ENCODE data around the gene FANCD2.

The FANCD2 gene

DNA sequence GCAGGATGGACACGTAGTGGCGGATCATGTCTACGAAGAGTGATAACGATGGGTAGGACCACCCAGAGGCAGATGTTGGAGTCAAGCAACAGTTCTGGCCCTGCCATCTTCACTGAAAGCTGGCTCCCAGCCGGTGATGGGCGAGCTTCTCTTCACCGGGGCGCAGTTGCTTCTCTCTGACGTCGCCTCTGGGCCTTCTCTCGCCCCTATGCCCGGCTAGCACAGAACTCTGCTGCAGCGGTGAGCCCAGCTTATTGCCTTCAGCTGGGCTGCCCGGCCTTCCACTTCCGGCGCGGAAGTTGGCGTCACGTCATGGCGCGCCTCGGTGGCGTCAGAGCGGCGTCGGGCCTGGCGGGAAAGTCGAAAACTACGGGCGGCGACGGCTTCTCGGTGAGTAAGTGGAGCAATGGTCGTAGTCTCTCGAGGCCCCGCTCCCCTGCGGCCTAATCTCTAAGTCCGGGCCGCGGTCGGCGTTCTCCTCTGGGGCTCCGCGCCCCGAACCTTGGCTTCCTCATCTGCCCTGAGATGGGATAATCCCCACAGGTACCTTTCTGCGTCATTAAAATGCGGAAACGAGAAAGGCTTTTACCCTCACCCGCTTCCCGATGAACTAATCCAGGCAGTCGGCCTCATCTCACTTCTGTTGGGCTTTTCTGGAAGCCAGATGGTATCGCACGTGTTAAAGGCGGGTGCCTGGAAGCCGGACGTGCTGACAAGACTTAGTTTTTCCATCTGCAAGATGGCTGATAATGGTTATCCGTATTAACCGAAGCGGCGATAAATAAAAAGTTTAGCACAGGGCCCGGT lies at the start of gene FANCD2:
Gene FANCD2 (plus strand): TSS at position 354 of the 807 bp plus-strand sequence. CDS start 2,221 bp downstream, outside the sequence.
- intact Hi-C loops (cut with micrococcal nuclease) = loop anchor here (1.0 to 10.0 kb wide), 4 partner anchors 17 to 91 kb away; partner anchors contain the start of genes BRK1 and CRELD1
- Mint-ChIP-seq H3K4me1 (ENCODE audit: low read depth) (peaks cover 32% of the 10 kb centered on the region), H3K27ac (peak within 1 kb of the TSS; percentile 95), H3K36me3 (ENCODE audit: low read depth) (peaks cover 39% of the 10 kb centered on the region), H3K4me3 (peak within 1 kb of the TSS; percentile 89), H3K9me3 (no peaks in the 10 kb centered on the region), H3K27me3 (no peaks in the 10 kb centered on the region)

DNA sequence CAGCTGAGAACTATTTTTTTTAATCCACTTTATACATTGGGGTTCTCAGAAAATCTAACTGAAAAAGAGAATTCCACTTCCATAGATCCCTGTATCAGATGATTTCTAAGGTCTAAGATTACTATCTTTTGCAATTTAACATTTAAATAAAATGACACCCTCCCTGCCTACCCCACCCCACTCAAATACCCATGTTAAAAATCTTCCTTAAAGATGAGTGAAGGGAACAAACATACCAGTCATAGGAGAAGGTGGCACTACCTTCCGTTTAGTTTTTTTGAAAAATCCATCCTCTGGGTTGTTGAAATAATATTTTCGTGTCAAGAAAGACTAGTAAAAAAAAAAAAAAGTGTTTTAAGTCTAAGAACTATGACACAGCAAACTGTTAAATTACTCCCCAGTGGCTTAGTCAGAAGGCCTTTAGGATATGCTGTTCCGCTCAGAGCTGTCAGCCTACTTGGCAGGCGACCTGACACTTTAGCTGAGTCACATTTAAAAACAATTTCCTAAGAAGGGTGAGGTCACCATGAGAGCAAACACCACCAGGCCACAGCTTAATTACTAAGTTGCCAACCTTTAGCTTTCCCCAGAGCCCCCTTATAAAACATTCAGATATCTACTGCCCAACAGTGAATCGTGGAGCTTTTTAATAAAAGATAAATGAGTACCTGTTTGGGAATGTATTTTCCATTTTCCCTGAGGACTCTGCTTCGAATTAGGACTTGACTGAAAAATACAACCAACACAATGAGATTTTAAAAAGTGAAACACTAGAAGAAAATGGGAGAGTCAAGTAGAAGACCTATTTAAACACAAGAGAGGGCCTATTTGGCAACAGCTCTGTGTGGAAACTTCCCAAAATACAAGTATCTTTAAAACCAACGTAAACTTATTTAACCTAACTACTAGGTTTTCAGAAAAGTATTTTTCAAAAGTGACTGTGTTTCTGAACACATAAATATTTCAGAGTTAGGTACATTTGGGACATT lies 49.2 kb upstream of the FANCD2 start:
- H3K9me3 Mint-ChIP-seq = no peaks in the 10 kb centered on the region
- H3K36me3 Mint-ChIP-seq (ENCODE audit: low read depth) = peaks cover 73% of the 10 kb centered on the region
- peak overlapping the region; percentile 57 for H3K4me3 Mint-ChIP-seq
- H3K4me1 Mint-ChIP-seq (ENCODE audit: low read depth) = peaks cover 47% of the 10 kb centered on the region
- intact Hi-C loops (cut with micrococcal nuclease) = no loop called here
- H3K27ac Mint-ChIP-seq = peak overlapping the region; percentile 94
- no peaks in the 10 kb centered on the region for H3K27me3 Mint-ChIP-seq

DNA sequence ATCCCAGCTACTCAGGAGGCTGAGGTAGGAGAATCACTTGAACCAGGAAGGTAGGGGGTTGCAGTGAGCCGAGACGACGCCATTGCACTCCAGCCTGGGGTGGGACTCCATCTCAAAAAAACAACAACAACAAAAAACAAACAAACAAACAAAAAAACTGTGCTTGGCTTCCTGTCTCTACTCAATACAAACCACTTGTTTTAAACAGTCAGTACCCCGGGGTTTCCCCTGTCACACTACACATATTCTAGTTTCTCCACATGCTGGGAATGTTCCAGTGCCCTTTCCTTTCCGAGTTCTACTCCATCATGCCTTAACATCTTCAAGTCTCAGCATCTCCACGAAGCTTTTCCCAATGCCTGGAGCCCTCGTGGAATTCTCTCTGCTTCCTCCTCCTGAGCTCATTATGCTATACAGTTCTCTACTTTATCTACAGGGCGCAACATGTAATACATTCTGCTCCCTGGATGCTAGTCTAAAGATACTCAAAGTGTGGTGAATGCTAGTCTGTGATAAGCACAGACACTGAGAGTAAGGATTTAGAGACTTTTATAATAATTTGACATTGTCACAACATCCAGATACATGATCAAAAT lies 47.4 kb upstream of the FANCD2 start:
- peaks cover 67% of the 10 kb centered on the region for H3K36me3 Mint-ChIP-seq (ENCODE audit: low read depth)
- intact Hi-C loops (cut with micrococcal nuclease) = no loop called here
- peak overlapping the region; percentile 94 for H3K27ac Mint-ChIP-seq

DNA sequence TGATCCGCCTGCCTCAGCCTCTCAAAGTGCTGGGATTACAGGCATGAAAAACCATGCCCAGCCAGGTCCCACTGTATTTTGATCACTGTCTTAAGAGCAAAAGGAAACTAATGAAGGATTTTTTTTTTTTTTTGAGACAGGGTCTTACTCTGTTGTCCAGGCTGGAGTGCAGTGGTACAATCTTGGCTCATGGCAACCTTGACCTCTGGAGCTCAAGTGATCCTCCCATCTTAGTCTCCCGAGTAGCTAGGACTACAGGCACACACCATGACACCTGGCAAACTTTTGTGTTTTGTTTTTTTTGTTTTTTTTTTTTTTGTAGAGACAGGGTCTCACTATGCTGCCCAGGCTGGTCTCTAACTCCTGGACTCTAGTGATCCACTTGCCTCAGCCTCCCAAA lies 46.0 kb upstream of the FANCD2 start:
- H3K4me1 Mint-ChIP-seq (ENCODE audit: low read depth) = peaks cover 59% of the 10 kb centered on the region
- H3K27me3 Mint-ChIP-seq = no peaks in the 10 kb centered on the region

More for the DNA sequence above, 47.4 kb upstream of the FANCD2 start:
- H3K27me3 Mint-ChIP-seq = no peaks in the 10 kb centered on the region
- H3K4me1 Mint-ChIP-seq (ENCODE audit: low read depth) = peaks cover 57% of the 10 kb centered on the region
- H3K4me3 Mint-ChIP-seq = no peak overlapping the region
- H3K9me3 Mint-ChIP-seq = no peaks in the 10 kb centered on the region

DNA sequence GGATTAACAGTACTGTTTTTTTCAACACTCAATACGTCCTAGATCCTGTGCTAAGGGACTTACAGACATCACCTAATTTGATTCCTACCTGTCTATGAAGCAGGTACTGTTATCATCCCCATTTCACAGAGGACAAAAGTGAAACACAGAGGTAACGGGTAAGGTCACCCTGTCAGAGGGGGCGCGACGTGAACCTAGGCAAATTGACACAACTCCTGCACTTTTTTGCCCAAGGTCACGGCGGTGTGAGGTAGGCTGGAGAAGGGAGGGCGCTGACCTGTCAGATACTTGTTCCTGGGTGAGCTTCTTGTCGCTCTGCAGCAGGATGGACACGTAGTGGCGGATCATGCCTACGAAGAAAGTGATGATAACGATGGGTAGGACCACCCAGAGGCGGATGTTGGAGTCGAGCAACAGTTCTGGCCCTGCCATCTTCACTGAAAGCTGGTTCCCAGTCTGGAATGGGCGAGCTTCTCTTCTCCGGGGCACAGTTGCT lies 40.0 kb upstream of the FANCD2 start:
- intact Hi-C loops (cut with micrococcal nuclease) = no loop called here
- Mint-ChIP-seq H3K4me1 (ENCODE audit: low read depth) (peaks cover 24% of the 10 kb centered on the region), H3K27ac (peak overlapping the region; percentile 96), H3K4me3 (peak overlapping the region; percentile 90), H3K9me3 (no peaks in the 10 kb centered on the region), H3K27me3 (no peaks in the 10 kb centered on the region), H3K36me3 (ENCODE audit: low read depth) (peaks cover 56% of the 10 kb centered on the region)

More for the DNA sequence above, 46.0 kb upstream of the FANCD2 start:
- H3K4me3 Mint-ChIP-seq = no peak overlapping the region
- peaks cover 61% of the 10 kb centered on the region for H3K36me3 Mint-ChIP-seq (ENCODE audit: low read depth)
- H3K9me3 Mint-ChIP-seq = no peaks in the 10 kb centered on the region
- H3K27ac Mint-ChIP-seq = peak overlapping the region; percentile 94
- intact Hi-C loops (cut with micrococcal nuclease) = no loop called here

DNA sequence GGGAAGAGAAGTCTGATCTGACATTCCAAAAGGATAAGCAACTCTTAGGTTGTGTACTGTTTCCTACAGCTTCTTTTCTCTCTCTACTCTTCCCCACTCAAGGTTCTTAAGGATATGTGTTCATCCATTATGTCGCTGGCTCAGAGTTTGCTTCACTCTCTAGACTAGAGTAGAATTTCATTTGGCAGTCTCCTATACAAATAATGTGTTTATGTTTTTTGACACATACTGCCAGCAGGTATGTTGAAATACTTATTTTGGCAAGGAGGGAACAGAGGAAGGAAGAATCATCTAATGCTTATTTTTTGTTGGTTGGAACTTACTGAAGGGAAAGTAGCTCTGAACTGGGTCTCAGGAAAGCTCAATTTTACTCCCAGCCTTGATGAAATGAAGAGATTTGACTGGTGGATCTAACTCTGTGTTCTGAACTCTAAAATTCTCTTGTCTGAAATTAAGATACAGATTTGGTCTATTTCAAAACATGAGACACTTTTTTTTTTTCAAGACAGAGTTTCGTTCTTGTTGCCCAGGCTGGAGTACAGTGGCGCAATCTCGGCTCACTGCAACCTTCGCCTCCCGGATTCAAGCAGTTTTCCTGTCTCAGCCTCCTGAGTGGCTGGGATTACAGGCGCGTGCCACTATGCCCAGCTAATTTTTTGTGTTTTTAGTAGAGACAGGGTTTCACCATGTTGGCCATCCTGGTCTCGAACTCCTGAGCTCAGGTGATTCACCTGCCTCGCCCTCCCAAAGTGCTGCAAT lies 32.0 kb upstream of the FANCD2 start:
- intact Hi-C loops (cut with micrococcal nuclease) = no loop called here
- H3K9me3 Mint-ChIP-seq = no peaks in the 10 kb centered on the region
- H3K27ac Mint-ChIP-seq = no peak overlapping the region
- H3K4me3 Mint-ChIP-seq = no peak overlapping the region
- no peaks in the 10 kb centered on the region for H3K27me3 Mint-ChIP-seq
- H3K4me1 Mint-ChIP-seq (ENCODE audit: low read depth) = peaks cover 13% of the 10 kb centered on the region
- peaks cover 53% of the 10 kb centered on the region for H3K36me3 Mint-ChIP-seq (ENCODE audit: low read depth)

DNA sequence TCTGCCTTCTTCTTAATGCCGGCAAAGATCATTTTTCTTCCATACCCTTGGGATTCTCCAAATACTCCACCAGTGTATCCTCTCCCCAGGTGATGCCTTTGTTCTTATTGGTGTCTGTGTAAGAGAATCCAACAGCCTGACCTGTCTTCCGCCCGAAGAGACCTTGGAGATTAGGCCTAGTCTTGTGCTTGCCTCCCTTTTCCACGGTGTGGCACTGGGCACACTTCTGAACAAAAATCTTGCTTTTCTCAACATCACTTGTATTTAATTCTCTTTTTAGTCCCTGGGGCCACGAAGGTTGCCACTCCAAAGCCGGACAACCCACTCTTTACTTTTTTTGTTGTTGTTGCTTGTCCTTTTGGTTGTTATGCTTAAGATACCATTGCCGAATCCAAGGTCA lies 25.6 kb upstream of the FANCD2 start:
- intact Hi-C loops (cut with micrococcal nuclease) = no loop called here
- H3K36me3 Mint-ChIP-seq (ENCODE audit: low read depth) = peaks cover 73% of the 10 kb centered on the region
- H3K9me3 Mint-ChIP-seq = no peaks in the 10 kb centered on the region
- no peak overlapping the region for H3K4me3 Mint-ChIP-seq
- H3K27ac Mint-ChIP-seq = peak overlapping the region; percentile 53
- H3K4me1 Mint-ChIP-seq (ENCODE audit: low read depth) = peaks cover 4% of the 10 kb centered on the region
- H3K27me3 Mint-ChIP-seq = no peaks in the 10 kb centered on the region

DNA sequence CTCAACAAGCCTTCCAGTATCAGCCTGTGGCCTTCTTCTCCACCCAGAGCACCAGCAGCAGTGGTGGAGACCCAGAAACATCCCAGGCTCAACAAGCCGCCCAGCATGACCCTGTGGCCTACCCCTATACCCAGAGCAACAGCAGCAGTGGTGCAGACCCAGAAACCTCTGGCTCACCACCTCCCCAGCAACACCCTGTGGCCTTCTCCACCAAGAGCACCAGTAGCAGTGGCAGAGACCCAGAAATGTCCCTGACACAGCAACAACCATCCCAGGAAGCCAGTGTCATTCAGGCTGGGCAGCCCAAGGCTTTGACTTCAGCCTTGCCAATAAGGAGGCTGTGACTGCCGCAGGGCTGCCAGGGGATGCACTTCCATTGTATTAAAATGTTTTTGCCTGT lies 23.3 kb upstream of the FANCD2 start:
- Mint-ChIP-seq H3K9me3 (no peaks in the 10 kb centered on the region), H3K27me3 (no peaks in the 10 kb centered on the region), H3K4me1 (ENCODE audit: low read depth) (peaks cover 8% of the 10 kb centered on the region), H3K36me3 (ENCODE audit: low read depth) (peaks cover 60% of the 10 kb centered on the region), H3K27ac (no peak overlapping the region), H3K4me3 (no peak overlapping the region)
- intact Hi-C loops (cut with micrococcal nuclease) = no loop called here

DNA sequence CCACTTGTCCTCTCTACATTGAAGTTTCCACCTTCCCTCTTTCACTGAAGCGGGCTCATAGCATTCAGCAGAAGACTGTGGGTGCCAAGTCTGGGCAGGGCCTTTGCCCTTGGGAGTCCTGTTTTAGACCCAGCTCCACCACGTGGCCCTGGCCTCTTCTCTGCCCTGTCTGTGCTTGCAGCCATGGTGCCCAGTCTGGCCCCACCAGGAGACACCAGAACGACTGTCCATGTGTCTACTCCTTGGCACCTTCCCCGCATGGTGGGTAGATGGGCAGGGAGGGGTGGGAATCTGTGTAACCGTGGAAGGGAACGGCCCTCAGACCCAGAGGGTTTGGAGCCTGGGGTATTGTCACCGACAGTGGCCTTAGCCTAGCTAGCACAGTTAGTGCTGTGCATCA lies 21.7 kb upstream of the FANCD2 start:
- Mint-ChIP-seq H3K4me1 (ENCODE audit: low read depth) (peaks cover 24% of the 10 kb centered on the region), H3K9me3 (no peaks in the 10 kb centered on the region), H3K36me3 (ENCODE audit: low read depth) (peaks cover 44% of the 10 kb centered on the region), H3K4me3 (no peak overlapping the region), H3K27ac (no peak overlapping the region), H3K27me3 (no peaks in the 10 kb centered on the region)
- intact Hi-C loops (cut with micrococcal nuclease) = no loop called here

DNA sequence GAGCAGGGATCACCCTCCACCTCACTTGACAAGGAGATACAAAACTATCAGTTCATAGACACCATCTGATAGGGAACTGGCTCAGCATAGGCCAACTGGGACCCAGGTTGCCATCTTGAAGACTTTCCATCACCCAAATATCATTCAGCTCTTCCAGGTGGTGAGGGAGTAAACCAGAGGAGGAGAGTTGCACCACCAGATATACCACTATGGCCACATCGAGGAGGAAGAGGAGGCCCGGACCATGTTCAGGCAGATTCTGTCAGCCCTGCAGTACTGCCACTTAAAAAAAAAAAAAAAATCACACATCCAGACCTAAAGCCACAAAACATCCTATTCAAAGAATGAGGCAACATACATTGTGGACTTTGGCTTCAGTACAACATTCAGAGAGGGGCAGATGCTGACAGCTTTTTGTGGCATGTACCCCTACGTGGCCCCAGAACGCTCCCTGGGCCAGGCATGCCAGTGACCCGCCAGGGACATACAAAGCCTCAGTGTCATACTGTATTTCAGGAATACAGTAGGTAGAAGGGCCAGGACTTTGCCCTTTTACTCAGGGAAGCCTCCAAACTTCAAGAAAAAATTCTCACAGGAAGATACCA lies 21.2 kb upstream of the FANCD2 start:
- Mint-ChIP-seq H3K36me3 (ENCODE audit: low read depth) (peaks cover 39% of the 10 kb centered on the region), H3K27me3 (peaks cover 2% of the 10 kb centered on the region), H3K4me1 (ENCODE audit: low read depth) (peaks cover 28% of the 10 kb centered on the region), H3K9me3 (no peaks in the 10 kb centered on the region), H3K27ac (no peak overlapping the region), H3K4me3 (no peak overlapping the region)
- intact Hi-C loops (cut with micrococcal nuclease) = no loop called here

DNA sequence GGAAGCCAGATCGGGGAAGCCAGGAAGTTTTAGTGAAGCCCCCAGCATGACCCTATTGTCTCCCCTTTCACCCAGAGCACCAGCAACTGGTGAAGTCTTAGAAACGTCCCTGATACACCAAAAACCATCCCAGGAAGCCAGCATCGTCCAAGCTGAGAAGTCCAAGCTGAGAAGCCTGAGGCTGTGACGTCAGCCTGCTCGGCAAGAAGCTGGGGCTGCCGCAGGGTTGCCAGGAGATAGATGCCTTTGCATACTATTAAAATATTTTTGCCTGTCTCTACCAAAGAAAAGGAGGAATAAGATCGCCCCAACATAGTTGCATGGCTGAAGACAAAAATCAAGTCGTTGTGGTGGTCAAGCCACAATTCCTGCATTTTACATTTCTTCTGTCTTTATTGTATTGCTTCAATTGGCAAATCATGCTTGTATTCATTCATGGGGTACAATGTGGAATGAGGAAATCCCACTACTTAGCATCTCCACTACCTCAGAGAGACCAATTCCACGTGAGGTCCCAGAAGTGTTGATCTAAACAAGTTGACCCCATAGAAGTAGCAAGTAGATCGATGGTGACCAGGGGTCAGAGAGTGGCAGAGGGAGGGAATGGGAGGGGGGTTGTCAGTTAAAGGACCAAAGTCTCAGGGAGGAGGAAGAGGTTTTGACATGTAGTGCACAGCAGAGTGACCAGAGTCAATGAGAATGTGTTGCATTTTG lies 20.0 kb upstream of the FANCD2 start:
- H3K4me3 Mint-ChIP-seq = no peak overlapping the region
- peaks cover 35% of the 10 kb centered on the region for H3K4me1 Mint-ChIP-seq (ENCODE audit: low read depth)
- no peak overlapping the region for H3K27ac Mint-ChIP-seq
- no peaks in the 10 kb centered on the region for H3K9me3 Mint-ChIP-seq
- intact Hi-C loops (cut with micrococcal nuclease) = no loop called here
- peaks cover 3% of the 10 kb centered on the region for H3K27me3 Mint-ChIP-seq
- H3K36me3 Mint-ChIP-seq (ENCODE audit: low read depth) = peaks cover 27% of the 10 kb centered on the region

DNA sequence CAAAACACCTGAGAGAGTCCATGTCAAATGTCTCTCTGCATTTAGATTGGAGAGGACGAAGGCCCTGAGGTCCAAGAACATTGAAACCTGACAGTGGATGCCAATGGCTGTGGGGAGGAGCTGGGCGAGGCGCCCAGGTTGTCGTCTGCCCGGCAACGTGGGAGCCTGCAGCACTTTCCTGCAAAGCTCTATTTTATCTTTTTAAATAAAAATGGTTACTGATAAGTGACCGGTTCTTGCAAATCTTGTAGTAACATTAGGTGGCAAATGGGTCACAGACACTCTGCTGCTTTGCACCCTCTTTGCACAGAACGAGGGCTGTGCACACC lies 19.5 kb upstream of the FANCD2 start:
- no peak overlapping the region for H3K4me3 Mint-ChIP-seq

More for the DNA sequence above, 19.5 kb upstream of the FANCD2 start:
- Mint-ChIP-seq H3K27me3 (peaks cover 3% of the 10 kb centered on the region), H3K27ac (no peak overlapping the region), H3K36me3 (ENCODE audit: low read depth) (peaks cover 22% of the 10 kb centered on the region), H3K9me3 (no peaks in the 10 kb centered on the region), H3K4me1 (ENCODE audit: low read depth) (peaks cover 41% of the 10 kb centered on the region)
- intact Hi-C loops (cut with micrococcal nuclease) = no loop called here

Data from dendritic cell treated with granulocyte-macrophage colony-stimulating factor and Interleukin-4, amounts not matched to agents 40 ng/mL and 50 ng/mL, for 4 days (primary cell).